HG02763 (cell line): ENCODE measurements around the gene ORMDL2.
"Not testable (repeated sequence)": the region's sequence is repeated elsewhere in the genome, so short reads cannot be mapped to it uniquely, and the experiment has no call there.

Experiments used
- ATAC-seq: cut with Tn5 transposase; IDR thresholded peaks from one replicate; pipeline ENCODE4 v1.9.1; 2021; ENCODE audit warnings: mild to moderate bottlenecking, moderate library complexity; ENCODE audit not compliant: unreplicated experiment

The ORMDL2 gene

GRCh38 chr12:55850401-55850800 is 32.6 kb downstream of the ORMDL2 start:
- ATAC-seq = no peak

DNA sequence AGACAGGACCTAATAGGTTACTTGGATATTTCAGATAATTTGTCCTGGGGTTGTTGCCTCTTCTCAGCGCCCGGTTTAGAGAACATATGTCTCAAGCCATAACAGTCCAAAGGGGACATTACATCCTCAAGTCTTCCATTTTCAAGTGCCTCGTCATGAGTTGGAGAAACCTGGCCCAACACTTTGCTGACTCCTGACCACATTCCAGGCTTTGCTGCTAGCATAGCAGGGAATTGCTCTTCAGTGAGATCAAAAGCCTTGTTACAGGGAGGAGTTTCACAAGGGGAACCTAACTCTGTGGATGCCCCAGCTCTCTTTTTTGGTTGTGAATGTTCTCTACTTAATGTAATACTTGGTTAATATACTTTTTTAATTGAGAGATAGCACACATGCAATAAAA is 33.1 kb downstream of the ORMDL2 start:
- no peak for ATAC-seq

DNA sequence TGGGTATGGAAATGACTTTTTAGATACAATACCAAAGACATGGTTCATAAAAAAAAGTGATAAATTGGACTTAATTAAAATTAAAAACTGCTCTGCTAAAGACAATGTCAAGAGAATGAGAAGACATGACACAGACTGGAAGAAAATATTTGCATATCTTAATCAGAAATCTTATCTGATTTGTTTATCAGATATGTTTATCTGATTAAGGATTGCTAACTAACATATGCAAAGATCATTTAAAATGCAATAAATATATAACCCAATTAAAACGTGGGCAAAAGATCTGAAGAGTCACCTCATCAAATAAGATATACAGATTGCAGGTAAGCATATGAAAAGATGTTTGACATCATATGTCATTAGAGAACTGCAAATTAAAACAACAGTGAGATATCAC is 34.9 kb downstream of the ORMDL2 start:
- no peak for ATAC-seq

DNA sequence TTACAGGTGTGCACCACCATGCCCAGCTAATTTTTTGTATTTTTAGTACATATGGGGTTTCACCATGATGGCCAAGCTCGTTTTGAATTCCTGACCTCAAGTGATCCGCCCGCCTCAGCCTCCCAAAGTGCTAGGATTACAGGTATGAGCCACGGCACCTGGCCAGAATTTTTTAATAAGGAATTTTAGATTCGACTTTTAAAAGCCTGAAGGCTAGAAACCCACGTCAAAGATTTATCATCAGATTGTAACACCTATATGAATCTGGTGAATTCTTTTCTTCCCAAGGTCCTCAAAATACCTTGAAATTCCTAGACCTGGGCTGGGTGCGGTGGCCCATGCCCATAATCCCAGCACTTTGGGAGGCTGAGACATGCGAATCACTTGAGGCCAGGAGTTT is 43.6 kb downstream of the ORMDL2 start:
- no peak for ATAC-seq

DNA sequence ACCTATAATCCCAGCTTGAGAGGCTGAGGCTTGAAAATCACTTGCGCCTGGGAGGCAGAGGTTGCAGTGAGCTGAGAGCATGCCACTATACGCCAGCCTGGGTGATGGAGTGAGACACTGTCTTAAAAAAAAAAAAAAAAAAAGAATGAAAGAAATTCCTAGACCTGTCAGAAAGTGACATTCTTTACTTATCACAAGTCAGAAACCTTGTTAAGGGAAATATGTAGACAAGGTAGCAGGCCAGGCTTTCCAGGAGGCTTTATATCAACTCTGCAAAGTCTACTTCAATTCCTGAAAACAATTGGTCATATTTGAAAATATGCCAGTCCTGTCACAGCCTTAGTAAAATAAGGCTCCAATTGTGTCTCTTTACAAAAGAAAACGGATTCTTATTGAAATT is 44.0 kb downstream of the ORMDL2 start:
- no peak for ATAC-seq

DNA sequence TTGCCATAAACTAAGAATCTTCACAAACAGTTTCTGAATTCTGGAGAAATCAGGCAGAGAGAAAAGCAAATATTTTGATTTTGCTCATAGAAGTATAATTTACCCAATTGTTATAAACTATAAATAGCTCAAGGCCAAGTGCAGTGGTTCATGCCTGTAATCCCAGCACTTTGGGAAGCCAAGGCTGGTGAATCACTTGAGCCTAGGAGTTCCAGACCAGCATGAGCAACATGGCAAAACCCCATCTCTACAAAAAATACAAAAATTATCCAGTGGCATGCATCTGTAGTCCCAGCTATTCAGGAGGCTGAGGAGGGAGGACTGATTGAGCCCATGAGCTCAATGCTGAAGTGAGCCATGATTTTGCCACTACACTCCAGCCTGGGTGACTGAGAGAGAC is 44.4 kb downstream of the ORMDL2 start:
- no peak for ATAC-seq

GRCh38 chr12:55862931-55863330 is 45.1 kb downstream of the ORMDL2 start:
- ATAC-seq = not testable (repeated sequence)

- no peak for ATAC-seq
Measured at GRCh38 chr12:55865327-55865726, 47.5 kb downstream of the ORMDL2 start.

- ATAC-seq = not testable (repeated sequence)
Measured at GRCh38 chr12:55866454-55867004, 48.7 kb downstream of the ORMDL2 start.
